HepG2 (cell line): ENCODE data around the gene UNC5A. TPM values are rescaled to one million over a fixed set of nuclear protein-coding genes. Genes with fewer than 3 reads are reported as not detected.
"Not testable (repeated sequence)": the region's sequence is repeated elsewhere in the genome, so short reads cannot be mapped to it uniquely, and the experiment has no call there.

Experiments
- ATAC-seq: fragments of 200-7000 bp; cut with Tn5 transposase; 3 replicates; pipeline ENCODE4 v1.9.1; 2020; ENCODE audit warnings: mild to moderate bottlenecking, moderate library complexity
- BruUV-seq: library from RNA; stranded (reverse); fragments of 400-500 nt; replicated peaks from 2 replicates; lab custom pipeline; 2021; lab: Mats Ljungman, UMichigan
- CTCF ChIA-PET: fragments of 300-600 bp; formaldehyde crosslinking; extraction: SDS; loops from one replicate; lab custom pipeline; 2021; ENCODE audit warnings: low total read pairs, inconsistent platforms, low intra/inter-chr PET ratio; lab: Yijun Ruan, JAX
- POLR2A ChIA-PET: fragments of 350-600 bp; sonication (Branson Sonifier 250); formaldehyde crosslinking; loops from one replicate; lab custom pipeline; 2020; ENCODE audit warnings: antibody characterized with exemption, inconsistent platforms; lab: Yijun Ruan, JAX
- DNase-seq: peaks from one replicate; pipeline ENCODE4 v3.0.0-alpha.2; 2015; ENCODE audit warnings: low spot score
- FAIRE-seq: peaks from 3 replicates; lab custom pipeline; 2011; peaks lifted over from hg19 to GRCh38; lab: Jason Lieb, UNC
- H2AFZ ChIP-seq: one replicate; pipeline ENCODE4 v1.6.1; 2011; ENCODE audit warnings: low read length, inconsistent platforms
- H3K27ac ChIP-seq: fragments of 300-600 bp; 3 replicates; pipeline ENCODE4 v1.8.0; 2011; ENCODE audit warnings: mixed run types, mild to moderate bottlenecking, mixed read lengths, low read length, inconsistent platforms; ENCODE audit not compliant: insufficient read depth; ENCODE audit errors: extremely low read length
- H3K27me3 ChIP-seq, 2 experiments: fragments of 200-600 bp in 1 of 2; 2 replicates in 1 of 2; 3 replicates in 1 of 2; pipeline versions ENCODE4 v1.6.0 to v1.8.0; 2011; ENCODE audit warnings: low read length in 2 of 2, mild to moderate bottlenecking in 2 of 2, moderate library complexity in 2 of 2, inconsistent platforms in 1 of 2; ENCODE audit not compliant: insufficient read depth in 2 of 2, control insufficient read depth in 1 of 2
- H3K36me3 ChIP-seq, 2 experiments: fragments of 200-600 bp in 1 of 2; replicated peaks in 1 of 2; 2 replicates in 1 of 2; 3 replicates in 1 of 2; pipeline versions ENCODE4 v1.5.1 to v1.8.0; 2011; ENCODE audit warnings: low read length in 2 of 2, inconsistent platforms in 1 of 2; ENCODE audit not compliant: insufficient read depth in 2 of 2, control insufficient read depth in 1 of 2
- H3K4me1 ChIP-seq: 2 replicates; pipeline ENCODE4 v1.5.1; 2012; ENCODE audit warnings: low read length, inconsistent platforms; ENCODE audit not compliant: insufficient read depth
- H3K4me2 ChIP-seq: 2 replicates; pipeline ENCODE4 v1.6.0; 2011; ENCODE audit warnings: low read depth, low read length, inconsistent platforms
- H3K4me3 ChIP-seq, 3 experiments: fragments of 200-600 bp in 1 of 3; sonication (generic), shearing (Covaris generic) in 1 of 3; replicated peaks in 1 of 3; 2 replicates each; pipeline ENCODE4 v1.5.1; 2011 to 2016; ENCODE audit warnings: low read length in 3 of 3, inconsistent platforms in 2 of 3, low read depth in 2 of 3, mild to moderate bottlenecking in 2 of 3, control low read depth in 1 of 3, mixed read lengths in 1 of 3; ENCODE audit not compliant: insufficient read depth in 1 of 3
- H3K79me2 ChIP-seq: one replicate; pipeline ENCODE4 v1.6.1; 2011; ENCODE audit warnings: low read length, inconsistent platforms; ENCODE audit not compliant: insufficient read depth
- H3K9ac ChIP-seq: 2 replicates; pipeline ENCODE4 v1.6.0; 2011; ENCODE audit warnings: mild to moderate bottlenecking, low read depth, low read length, inconsistent platforms; ENCODE audit not compliant: insufficient read depth
- H3K9me3 ChIP-seq: 2 replicates; pipeline ENCODE4 v1.5.1; 2012; ENCODE audit warnings: mild to moderate bottlenecking, low read length
- H4K20me1 ChIP-seq: 2 replicates; pipeline ENCODE4 v1.6.0; 2011; ENCODE audit warnings: inconsistent platforms, mild to moderate bottlenecking, low read length, moderate library complexity; ENCODE audit not compliant: insufficient read depth
- BRCA1 ChIP-seq: sonication (generic); formaldehyde crosslinking; IDR thresholded peaks from 2 replicates; pipeline ENCODE4 v1.4.0; 2020; ENCODE audit warnings: missing genetic modification reagents
- SOX6 ChIP-seq, 2 experiments: fragments of 450-650 bp in 1 of 2; sonication (generic) in 1 of 2; formaldehyde crosslinking in 1 of 2; IDR thresholded peaks; 2 replicates each; pipeline versions ENCODE4 v1.4.0 to v1.6.1; 2017 to 2020; ENCODE audit warnings: antibody characterized with exemption in 1 of 2, mild to moderate bottlenecking in 1 of 2, missing genetic modification reagents in 1 of 2
- ZBTB7B ChIP-seq: sonication (generic); formaldehyde crosslinking; IDR thresholded peaks from 2 replicates; pipeline ENCODE4 v1.4.0; 2020; ENCODE audit warnings: missing genetic modification reagents
- ZNF615 ChIP-seq: sonication (generic); formaldehyde crosslinking; IDR thresholded peaks from 2 replicates; pipeline ENCODE4 v1.5.0; 2020; ENCODE audit warnings: mild to moderate bottlenecking, missing genetic modification reagents, borderline replicate concordance
- WGBS: methylation state at CpG from one replicate; pipeline ENCODE4 v1.1.6; 2017; ENCODE audit warnings: low lambda C conversion rate; 5-methylcytosine and 5-hydroxymethylcytosine counted together
- in situ Hi-C: cut with HindIII; loops from 2 replicates; pipeline ENCODE4 v1.10.0; 2017; ENCODE audit warnings: low pct_unique_long_range_greater_than_20kb; ENCODE audit not compliant: extremely low pct_ligation_motif_present
- intact Hi-C: fragments of 100-400 bp; cut with micrococcal nuclease; formaldehyde crosslinking; loops from one replicate; pipeline ENCODE4 v1.10.0; 2022; ENCODE audit not compliant: unreplicated experiment
- polyA plus RNA-seq, 8 experiments: library from polyadenylated mRNA; depleted of rRNA in 3 of 8; stranded (reverse) in 7 of 8; unstranded in 1 of 8; fragments of >200 nt; fragmentation: Illumina TruSeq in 4 of 8; extraction: Trizol in 4 of 8; gene quantifications; 2 replicates each; pipeline versions ENCODE4 v1.2.1 to v1.2.3, GENCODE V29; 2011 to 2016; ENCODE audit warnings: low read depth in 4 of 8, missing spikeins in 1 of 8, mixed read lengths in 1 of 8; ENCODE audit not compliant: insufficient read depth in 1 of 8
- total RNA-seq, 5 experiments: library from RNA; depleted of rRNA; stranded (reverse); fragments of >200 nt; fragmentation: Illumina TruSeq; extraction: Trizol; gene quantifications; 2 replicates each; pipeline ENCODE4 v1.2.3, GENCODE V29; 2016; ENCODE audit warnings: low read depth in 1 of 5
- TF ChIP-seq, protein P1 (sequence below): sonication (generic); formaldehyde crosslinking; IDR thresholded peaks from 2 replicates; pipeline ENCODE4 v1.5.0; 2020; ENCODE audit warnings: mild to moderate bottlenecking, missing genetic modification reagents

The UNC5A gene
- total and polyA plus RNA-seq, 2 of the 13 experiments (the other 11 are each of a cell fraction or from before 2014, with no cell fraction given), result not detected

DNA sequence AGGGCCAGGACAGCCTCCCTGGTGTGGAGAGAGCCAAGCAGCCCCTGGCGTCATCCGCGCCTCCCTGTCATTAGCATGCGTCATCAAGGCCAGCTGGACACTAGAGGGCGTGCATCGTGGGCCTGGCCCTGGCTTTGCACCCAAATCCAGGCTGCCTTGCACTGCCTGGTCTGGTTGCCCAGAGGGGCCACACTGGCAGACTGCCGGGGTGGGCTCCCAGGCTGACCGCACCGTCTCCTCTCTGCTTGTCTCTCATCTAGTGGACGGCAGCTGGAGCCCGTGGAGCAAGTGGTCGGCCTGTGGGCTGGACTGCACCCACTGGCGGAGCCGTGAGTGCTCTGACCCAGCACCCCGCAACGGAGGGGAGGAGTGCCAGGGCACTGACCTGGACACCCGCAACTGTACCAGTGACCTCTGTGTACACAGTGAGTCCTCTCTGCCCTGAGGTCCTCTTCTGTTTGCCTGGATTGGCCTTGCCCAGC lies 59.8 kb downstream of the UNC5A start (continued):
- TF ChIP-seq BRCA1 (no peak), ZNF615 (no peak), ZBTB7B (CRISPR knock-in tag) (no peak)
- TF ChIP-seq, protein P1, sequence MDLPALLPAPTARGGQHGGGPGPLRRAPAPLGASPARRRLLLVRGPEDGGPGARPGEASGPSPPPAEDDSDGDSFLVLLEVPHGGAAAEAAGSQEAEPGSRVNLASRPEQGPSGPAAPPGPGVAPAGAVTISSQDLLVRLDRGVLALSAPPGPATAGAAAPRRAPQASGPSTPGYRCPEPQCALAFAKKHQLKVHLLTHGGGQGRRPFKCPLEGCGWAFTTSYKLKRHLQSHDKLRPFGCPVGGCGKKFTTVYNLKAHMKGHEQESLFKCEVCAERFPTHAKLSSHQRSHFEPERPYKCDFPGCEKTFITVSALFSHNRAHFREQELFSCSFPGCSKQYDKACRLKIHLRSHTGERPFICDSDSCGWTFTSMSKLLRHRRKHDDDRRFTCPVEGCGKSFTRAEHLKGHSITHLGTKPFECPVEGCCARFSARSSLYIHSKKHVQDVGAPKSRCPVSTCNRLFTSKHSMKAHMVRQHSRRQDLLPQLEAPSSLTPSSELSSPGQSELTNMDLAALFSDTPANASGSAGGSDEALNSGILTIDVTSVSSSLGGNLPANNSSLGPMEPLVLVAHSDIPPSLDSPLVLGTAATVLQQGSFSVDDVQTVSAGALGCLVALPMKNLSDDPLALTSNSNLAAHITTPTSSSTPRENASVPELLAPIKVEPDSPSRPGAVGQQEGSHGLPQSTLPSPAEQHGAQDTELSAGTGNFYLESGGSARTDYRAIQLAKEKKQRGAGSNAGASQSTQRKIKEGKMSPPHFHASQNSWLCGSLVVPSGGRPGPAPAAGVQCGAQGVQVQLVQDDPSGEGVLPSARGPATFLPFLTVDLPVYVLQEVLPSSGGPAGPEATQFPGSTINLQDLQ (CRISPR knock-in tag), result no peak

DNA sequence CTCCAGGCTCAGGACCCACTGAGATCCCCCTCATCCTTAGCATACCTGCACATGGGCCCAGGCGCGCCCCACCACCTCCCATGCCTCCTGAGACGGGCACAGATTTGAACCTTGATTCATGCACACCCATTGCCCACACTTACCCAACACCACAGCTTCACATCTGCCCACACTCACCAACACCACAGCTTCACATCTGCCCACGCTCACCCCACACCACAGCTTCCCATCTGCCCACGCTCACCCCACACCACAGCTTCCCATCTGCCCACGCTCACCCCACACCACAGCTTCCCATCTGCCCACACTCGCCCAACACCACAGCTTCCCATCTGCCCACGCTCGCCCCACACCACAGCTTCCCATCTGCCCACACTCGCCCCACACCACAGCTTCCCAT lies 60.3 kb downstream of the UNC5A start:
- H3K79me2 ChIP-seq; POLR2A ChIA-PET; CTCF ChIA-PET; FAIRE-seq; H2AFZ ChIP-seq; intact Hi-C loops; H3K36me3 ChIP-seq; DNase-seq; in situ Hi-C loops; BruUV-seq; H3K4me3 ChIP-seq; H3K27ac ChIP-seq; H3K9ac ChIP-seq; H4K20me1 ChIP-seq; ATAC-seq; H3K9me3 ChIP-seq; H3K4me1 ChIP-seq; TF ChIP-seq SOX6 (IDR thresholded peaks at IDR 0.05): not testable (repeated sequence)
- Histone ChIP-seq H3K27me3 (peaks cover 14 to 55% of the 10 kb centered on the region in 2 experiments), H3K4me2 (0 out of 2 replicates have a peak overlapping the region, but pooled peaks have one; percentile 36)
- WGBS, result 36% methylated on average over 6 of the region's 10 CpGs
- TF ChIP-seq SOX6 (CRISPR knock-in tag; IDR thresholded peaks at IDR 0.05), result 0 out of 2 replicates have a peak, but pooled peaks have one; percentile 0

DNA sequence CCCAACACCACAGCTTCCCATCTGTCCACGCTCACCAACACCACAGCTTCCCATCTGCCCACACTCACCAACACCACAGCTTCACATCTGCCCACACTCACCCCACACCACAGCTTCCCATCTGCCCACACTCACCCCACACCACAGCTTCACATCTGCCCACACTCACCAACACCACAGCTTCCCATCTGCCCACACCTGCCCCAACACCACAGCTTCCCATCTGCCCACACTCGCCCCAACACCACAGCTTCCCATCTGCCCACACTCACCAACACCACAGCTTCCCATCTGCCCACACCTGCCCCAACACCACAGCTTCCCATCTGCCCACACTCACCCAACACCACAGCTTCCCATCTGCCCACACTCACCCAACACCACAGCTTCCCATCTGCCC lies 62.2 kb downstream of the UNC5A start:
- H2AFZ ChIP-seq, H3K4me2 ChIP-seq, H3K36me3 ChIP-seq, H3K9me3 ChIP-seq, DNase-seq, H3K27ac ChIP-seq, in situ Hi-C loops, CTCF ChIA-PET, H3K9ac ChIP-seq, H3K4me1 ChIP-seq, POLR2A ChIA-PET, H3K4me3 ChIP-seq, H3K79me2 ChIP-seq, intact Hi-C loops, ATAC-seq, H4K20me1 ChIP-seq, FAIRE-seq, BruUV-seq: not testable (repeated sequence)
- 7% methylated on average over 2 of the region's 2 CpGs for WGBS
- peaks cover 19 to 55% of the 10 kb centered on the region in 2 experiments for H3K27me3 ChIP-seq

DNA sequence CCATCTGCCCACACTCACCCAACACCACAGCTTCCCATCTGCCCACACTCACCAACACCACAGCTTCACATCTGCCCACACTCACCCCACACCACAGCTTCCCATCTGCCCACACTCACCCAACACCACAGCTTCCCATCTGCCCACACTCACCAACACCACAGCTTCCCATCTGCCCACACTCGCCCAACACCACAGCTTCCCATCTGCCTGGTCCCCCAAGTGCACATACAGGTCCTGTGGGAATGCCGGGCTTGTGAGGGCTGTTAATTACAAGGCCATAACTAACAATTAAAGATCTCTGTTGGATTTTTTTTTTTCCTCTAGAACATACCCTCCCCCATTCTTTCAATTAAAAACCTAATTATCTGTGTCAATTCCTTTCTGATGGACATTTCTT lies 62.7 kb downstream of the UNC5A start:
- intact Hi-C loops, H3K36me3 ChIP-seq, H3K4me3 ChIP-seq, H3K79me2 ChIP-seq, H2AFZ ChIP-seq, in situ Hi-C loops, FAIRE-seq, POLR2A ChIA-PET, DNase-seq, ATAC-seq, H3K4me2 ChIP-seq, H3K9ac ChIP-seq, H3K27ac ChIP-seq, H3K9me3 ChIP-seq, BruUV-seq, H3K4me1 ChIP-seq, H4K20me1 ChIP-seq, CTCF ChIA-PET: not testable (repeated sequence)
- peaks cover 23 to 57% of the 10 kb centered on the region in 2 experiments for H3K27me3 ChIP-seq
- WGBS, result 4% methylated on average over 2 of the region's 2 CpGs
